ENCODE data around the gene NUAK2. TPM values are rescaled to one million over a fixed set of nuclear protein-coding genes. Genes with fewer than 3 reads are reported as not detected.

The NUAK2 gene
- total and polyA plus RNA-seq, 2 of the 8 experiments (the other 6 are each of a cell fraction or from before 2014, with no cell fraction given): 9.4 to 12.9 TPM

GRCh38 chr1:205350124-205350523 lies 28.6 kb upstream of the NUAK2 start:
- no peak overlapping the region; a peak in 1 of 8 replicates for H3K4me3 ChIP-seq (ENCODE audit: extremely low read depth in 1 of 4, insufficient read depth in 2 of 4, low read depth in 3 of 4, low read length in 4 of 4)
- no peak overlapping the region for H4K5ac ChIP-seq (ENCODE audit: insufficient read length, low read depth, low read length)
- peak overlapping the region; percentile 18 for H2BK120ac ChIP-seq (replicated peaks; ENCODE audit: low read depth, low read length)
- H2BK15ac ChIP-seq (ENCODE audit: low read length): peak overlapping the region; percentile 51; the same call in 1 of the 2 replicates
- ChIA-PET POLR2A (ENCODE audit: partially characterized antibody) (interaction anchor here (0.7 to 1.8 kb wide), 6 partner anchors 18 to 174 kb away, joined by 3 to 6 read pairs (median 3); partner anchors contain the start of gene NUAK2), CTCF (ENCODE audit: partially characterized antibody) (interaction anchor here (0.6 to 67.1 kb wide), 22 partner anchors 14 to 308 kb away, joined by 3 to 2424 read pairs (median 4); partner anchors contain the start of gene BLACAT1)
- peak overlapping the region; percentile 47 to 66; a peak in 3 of 4 replicates for H3K4me2 ChIP-seq (ENCODE audit: insufficient read depth in 1 of 2, low read depth in 2 of 2, low read length in 2 of 2)
- no peak for FAIRE-seq
- peak overlapping the region; percentile 64; the same call in 1 of the 2 replicates for H2BK20ac ChIP-seq (ENCODE audit: low read length)
- peaks cover 21 to 40% (median 27%) of the 10 kb centered on the region in 4 experiments for H3K4me1 ChIP-seq (replicated peaks in 1 of 4; ENCODE audit: control insufficient read depth in 3 of 4, insufficient read depth in 4 of 4, low read length in 3 of 4)
- peak overlapping the region; percentile 65; the same call in 1 of the 2 replicates for H2BK12ac ChIP-seq (ENCODE audit: low read depth, low read length)
- H2AK5ac ChIP-seq (ENCODE audit: low read depth, low read length): no peak overlapping the region
- H3K27me3 ChIP-seq (replicated peaks in 1 of 4; ENCODE audit: control insufficient read depth in 3 of 4, extremely low read depth in 1 of 4, insufficient read depth in 3 of 4, low read length in 3 of 4): no peaks in the 10 kb centered on the region; a peak in 1 of 7 replicates
- H3K9ac ChIP-seq (replicated peaks in 1 of 4; ENCODE audit: extremely low read depth in 1 of 4, low read depth in 3 of 4, low read length in 3 of 4): no peak overlapping the region
- H3K79me2 ChIP-seq (ENCODE audit: control insufficient read depth in 1 of 2, insufficient read depth in 2 of 2, low read length in 2 of 2): no peaks in the 10 kb centered on the region
- H3K18ac ChIP-seq (ENCODE audit: extremely low read depth, low read length): peak overlapping the region; percentile 63; the same call in 1 of the 2 replicates
- peak overlapping the region; percentile 59 for H3K4ac ChIP-seq (replicated peaks; ENCODE audit: insufficient read length, low read depth, low read length)
- no peak overlapping the region for H4K8ac ChIP-seq (ENCODE audit: extremely low read depth, insufficient read depth, low read length)
- H4K91ac ChIP-seq (replicated peaks; ENCODE audit: insufficient read length, low read length): peak overlapping the region; percentile 91
- H3K23ac ChIP-seq (ENCODE audit: insufficient read length): no peak overlapping the region
- no peaks in the 10 kb centered on the region for H3K79me1 ChIP-seq (ENCODE audit: low read depth, low read length)
- no peak overlapping the region for H3K27ac ChIP-seq (ENCODE audit: low read depth, low read length)
- H4K20me1 ChIP-seq (replicated peaks in 1 of 2; ENCODE audit: control insufficient read depth in 1 of 2, insufficient read depth in 2 of 2, low read length in 2 of 2): no peaks in the 10 kb centered on the region
- H3K36me3 ChIP-seq (ENCODE audit: control insufficient read depth in 2 of 4, insufficient read depth in 4 of 4, low read length in 3 of 4): no peaks in the 10 kb centered on the region
- no peaks in the 10 kb centered on the region for H3K9me3 ChIP-seq (ENCODE audit: insufficient read depth in 2 of 2, low read depth in 1 of 2, low read length in 1 of 2)
- 73% methylated on average over 4 of the region's 4 CpGs; no CpG with 5 or more reads in 1 of the 2 experiments for WGBS, 2 experiments (ENCODE audit: extremely low coverage in 1 of 2, insufficient coverage in 1 of 2, insufficient read length in 1 of 2, insufficient replicate concordance in 2 of 2, low coverage in 1 of 2, low lambda C conversion rate in 2 of 2, missing lambda C conversion rate in 1 of 2)
- no peak overlapping the region for H3K56ac ChIP-seq (replicated peaks; ENCODE audit: insufficient read length, low read depth, low read length)
- H3K14ac ChIP-seq (ENCODE audit: insufficient read length): no peak overlapping the region
- DNase-seq (ENCODE audit: low read depth in 1 of 2, low spot score in 2 of 2): no peak
- peak overlapping the region; percentile 98 for H2BK5ac ChIP-seq (ENCODE audit: low read depth, low read length)
- no peak overlapping the region for H2AFZ ChIP-seq (ENCODE audit: low read length)
- H3K23me2 ChIP-seq (ENCODE audit: low read depth, low read length): no peaks in the 10 kb centered on the region
- TF ChIP-seq SIN3A (conservative IDR thresholded peaks at IDR 0.05 in 1 of 2, IDR thresholded peaks at IDR 0.05 in 1 of 2; ENCODE audit: low read depth in 1 of 2, low read length in 2 of 2) (no peak), ZNF274 (IDR thresholded peaks at IDR 0.05; ENCODE audit: borderline replicate concordance, extremely low read depth, low read length) (no peak), KDM4A (IDR thresholded peaks at IDR 0.05; ENCODE audit: low read depth, low read length, severe bottlenecking) (no peak), CTBP2 (IDR thresholded peaks at IDR 0.05; ENCODE audit: borderline replicate concordance, insufficient read depth, insufficient read length, low read length) (no peak), MAFK (IDR thresholded peaks at IDR 0.05; ENCODE audit: low read depth, low read length) (no peak), SUZ12 (IDR thresholded peaks at IDR 0.05; ENCODE audit: low read length) (no peak), CTCF (IDR thresholded peaks at IDR 0.05; ENCODE audit: control extremely low read depth in 1 of 3, insufficient read depth in 1 of 3, low read depth in 1 of 3, low read length in 3 of 3) (no peak), TAF7 (optimal IDR thresholded peaks at IDR 0.05; ENCODE audit: borderline replicate concordance, low read depth, low read length) (no peak), SIX5 (IDR thresholded peaks at IDR 0.05; ENCODE audit: low read depth, low read length) (no peak), NRF1 (IDR thresholded peaks at IDR 0.05; ENCODE audit: low read depth, low read length) (no peak)
